ENCODE results near the gene RIN1. TPM values are rescaled to one million over a fixed set of nuclear protein-coding genes. Genes with fewer than 3 reads are reported as not detected.

The RIN1 gene
- total and polyA plus RNA-seq, 2 donors (not counting 3 experiments of a cell fraction or from before 2014, with no cell fraction given): 4.4 to 10.2 TPM

DNA sequence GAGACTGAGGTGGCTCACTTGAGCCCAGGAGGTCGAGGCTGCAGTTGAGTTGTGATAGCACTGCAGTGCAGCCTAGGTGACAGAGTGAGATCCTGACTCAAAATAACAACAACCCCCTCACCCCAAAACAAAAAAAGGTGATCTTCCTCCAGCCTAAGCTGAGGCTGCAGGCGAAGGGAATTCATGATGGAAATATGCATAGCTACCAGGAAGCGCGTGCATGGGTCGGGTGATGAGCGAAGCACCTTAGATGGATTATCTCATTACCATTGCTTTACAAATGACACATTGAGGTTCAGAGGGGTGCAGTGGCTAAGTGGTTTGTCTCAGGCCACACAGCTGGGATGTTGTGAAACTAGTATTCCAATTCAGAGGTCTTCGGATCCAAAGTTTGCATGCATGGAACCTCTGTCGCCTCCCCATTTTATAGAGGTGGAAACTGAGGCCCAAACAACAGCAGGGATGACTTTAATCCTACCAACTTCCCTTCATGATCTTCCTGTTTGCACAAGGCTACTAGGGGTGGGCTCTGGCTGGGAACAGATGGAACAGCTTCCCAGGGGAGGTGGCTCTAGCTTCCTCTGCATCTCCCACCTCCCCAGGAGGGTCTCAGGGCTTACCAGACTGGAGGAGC lies 30.7 kb upstream of the RIN1 start:
- ChIA-PET CTCF (interaction anchor here (0.8 to 1.0 kb wide), 2 partner anchors 11 to 19 kb away, joined by 3 to 4 read pairs; no protein-coding TSS in a partner anchor), POLR2A (no interaction called here)
- BruUV-seq (replicated peaks): no TSS peak
- H3K36me3 ChIP-seq (ENCODE audit: control insufficient read depth in 2 of 2, extremely low read depth in 1 of 2, insufficient read depth in 2 of 2, low read length in 2 of 2): no peaks in the 10 kb centered on the region
- no peaks in the 10 kb centered on the region for H3K79me2 ChIP-seq (ENCODE audit: control insufficient read depth, insufficient read depth, low read length)
- H3K9me3 ChIP-seq (replicated peaks; ENCODE audit: control insufficient read depth, insufficient read depth, low read length): no peaks in the 10 kb centered on the region
- H3K9ac ChIP-seq (replicated peaks; ENCODE audit: extremely low read depth, insufficient read depth, low read length): no peak overlapping the region
- dilution Hi-C loops (cut with MboI; ENCODE audit: extremely low pct_ligation_motif_present, low sequenced_read_pairs) (no loop called here), intact Hi-C loops (cut with micrococcal nuclease) (no loop called here)
- H4K20me1 ChIP-seq (replicated peaks; ENCODE audit: control insufficient read depth, extremely low read depth, insufficient read depth, low read length): no peaks in the 10 kb centered on the region
- no peak overlapping the region for H3K27ac ChIP-seq (ENCODE audit: insufficient read depth, low read depth, low read length)
- H2AFZ ChIP-seq (ENCODE audit: low read depth, low read length): no peak overlapping the region
- TF ChIP-seq MYC (IDR thresholded peaks at IDR 0.05; ENCODE audit: low read depth, low read length) (no peak), FOS (IDR thresholded peaks at IDR 0.05; ENCODE audit: borderline replicate concordance, insufficient read depth, low read length) (no peak), EZH2 (IDR thresholded peaks at IDR 0.05; ENCODE audit: borderline replicate concordance, low read depth, low read length, severe bottlenecking) (no peak), JUN (IDR thresholded peaks at IDR 0.05; ENCODE audit: borderline replicate concordance, insufficient read depth, insufficient read length, low read depth) (no peak), GATA2 (IDR thresholded peaks at IDR 0.05; ENCODE audit: insufficient read depth, insufficient read length, low read depth, low read length) (no peak), POLR2AphosphoS5 (IDR thresholded peaks at IDR 0.05; ENCODE audit: insufficient read depth, low read depth, low read length) (no peak), POLR2A (IDR thresholded peaks at IDR 0.05; ENCODE audit: low read depth, low read length) (no peak)
- TF ChIP-seq, protein P1, sequence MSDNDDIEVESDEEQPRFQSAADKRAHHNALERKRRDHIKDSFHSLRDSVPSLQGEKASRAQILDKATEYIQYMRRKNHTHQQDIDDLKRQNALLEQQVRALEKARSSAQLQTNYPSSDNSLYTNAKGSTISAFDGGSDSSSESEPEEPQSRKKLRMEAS (IDR thresholded peaks at IDR 0.05; ENCODE audit: insufficient read depth, insufficient read length): no peak
- TF ChIP-seq, protein P2, sequence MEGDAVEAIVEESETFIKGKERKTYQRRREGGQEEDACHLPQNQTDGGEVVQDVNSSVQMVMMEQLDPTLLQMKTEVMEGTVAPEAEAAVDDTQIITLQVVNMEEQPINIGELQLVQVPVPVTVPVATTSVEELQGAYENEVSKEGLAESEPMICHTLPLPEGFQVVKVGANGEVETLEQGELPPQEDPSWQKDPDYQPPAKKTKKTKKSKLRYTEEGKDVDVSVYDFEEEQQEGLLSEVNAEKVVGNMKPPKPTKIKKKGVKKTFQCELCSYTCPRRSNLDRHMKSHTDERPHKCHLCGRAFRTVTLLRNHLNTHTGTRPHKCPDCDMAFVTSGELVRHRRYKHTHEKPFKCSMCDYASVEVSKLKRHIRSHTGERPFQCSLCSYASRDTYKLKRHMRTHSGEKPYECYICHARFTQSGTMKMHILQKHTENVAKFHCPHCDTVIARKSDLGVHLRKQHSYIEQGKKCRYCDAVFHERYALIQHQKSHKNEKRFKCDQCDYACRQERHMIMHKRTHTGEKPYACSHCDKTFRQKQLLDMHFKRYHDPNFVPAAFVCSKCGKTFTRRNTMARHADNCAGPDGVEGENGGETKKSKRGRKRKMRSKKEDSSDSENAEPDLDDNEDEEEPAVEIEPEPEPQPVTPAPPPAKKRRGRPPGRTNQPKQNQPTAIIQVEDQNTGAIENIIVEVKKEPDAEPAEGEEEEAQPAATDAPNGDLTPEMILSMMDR (IDR thresholded peaks at IDR 0.05; ENCODE audit: extremely low read depth in 1 of 2, insufficient read depth in 1 of 2, low read depth in 1 of 2, low read length in 2 of 2): no peak
- H3K4me1 ChIP-seq (ENCODE audit: control insufficient read depth, extremely low read depth, insufficient read depth, low read length): peaks cover 3% of the 10 kb centered on the region
- H3K4me3 ChIP-seq (replicated peaks in 1 of 3; ENCODE audit: insufficient read depth in 1 of 3, low read depth in 1 of 3, low read length in 3 of 3): no peak overlapping the region
- no peak overlapping the region for H3K4me2 ChIP-seq (ENCODE audit: insufficient read depth, low read length)
- no peaks in the 10 kb centered on the region for H3K27me3 ChIP-seq (ENCODE audit: control insufficient read depth in 2 of 2, insufficient read depth in 2 of 2, low read length in 2 of 2)
- H3K9me1 ChIP-seq (replicated peaks; ENCODE audit: control insufficient read depth, extremely low read depth, insufficient read depth, low read length): no peaks in the 10 kb centered on the region
- no peak for DNase-seq (ENCODE audit: low read depth, low spot score)
- no peak for FAIRE-seq

All from endothelial cell of umbilical vein (primary cell).